ENCODE measurements around the gene PRDM15. TPM values are rescaled to one million over a fixed set of nuclear protein-coding genes. Genes with fewer than 3 reads are reported as not detected.

PRDM15 gene
- total RNA-seq, 1 experiment from 2014 or later: 9.8 TPM

- no peaks in the 10 kb centered on the region for H3K79me2 ChIP-seq (ENCODE audit: insufficient read depth, low read length)
- POLR2A ChIA-PET: no interaction called here
- 0 out of 2 replicates have a peak, but pooled peaks have one; percentile 17 for ATAC-seq
Observed at GRCh38 chr21:41827951-41828883, 50.9 kb downstream of the PRDM15 start.

GRCh38 chr21:41825881-41826280 is 53.3 kb downstream of the PRDM15 start:
- H3K36me3 ChIP-seq (ENCODE audit: control insufficient read depth in 1 of 2, insufficient read depth in 2 of 2, low read length in 2 of 2): peaks cover 0 to 3% of the 10 kb centered on the region in 2 experiments; a peak in 1 of 4 replicates
- POLR2A ChIA-PET: no interaction called here
- no peaks in the 10 kb centered on the region for H3K4me1 ChIP-seq (ENCODE audit: control insufficient read depth in 1 of 2, insufficient read depth in 2 of 2, low read length in 2 of 2)
- H4K20me1 ChIP-seq (ENCODE audit: insufficient read depth): no peaks in the 10 kb centered on the region
- ATAC-seq (no peak), DNase-seq (ENCODE audit: low read depth, low spot score) (no peak)
- CTCF ChIA-PET: no interaction called here
- intact Hi-C loops (cut with micrococcal nuclease): no loop called here
- H3K4me2 ChIP-seq (ENCODE audit: low read length): no peak overlapping the region
- H3K9me3 ChIP-seq (ENCODE audit: control insufficient read depth in 1 of 2, insufficient read depth in 1 of 2, low read depth in 1 of 2, low read length in 2 of 2): no peaks in the 10 kb centered on the region
- no peak overlapping the region for H3K9ac ChIP-seq (ENCODE audit: low read length)
- no peak overlapping the region for H2AFZ ChIP-seq (ENCODE audit: low read depth, low read length, poor library complexity, severe bottlenecking)
- no peak overlapping the region for H3K27ac ChIP-seq (ENCODE audit: low read depth, low read length)
- H3K9me2 ChIP-seq (ENCODE audit: insufficient read depth): no peaks in the 10 kb centered on the region
- RAD21 ChIA-PET (ENCODE audit: low non-redundant PET in 1 of 2, low total read pairs in 2 of 2, uncharacterized antibody in 2 of 2, unreplicated experiment in 2 of 2): no interaction called here
- BruUV-seq (replicated peaks): no TSS peak
- H3K27me3 ChIP-seq (ENCODE audit: insufficient read depth, low read length): no peaks in the 10 kb centered on the region
- H3K79me2 ChIP-seq (ENCODE audit: insufficient read depth, low read length): no peaks in the 10 kb centered on the region
- no peak overlapping the region for H3K4me3 ChIP-seq (replicated peaks in 1 of 2; ENCODE audit: low read depth in 1 of 2, low read length in 2 of 2)
- TF ChIP-seq POLR2A (IDR thresholded peaks at IDR 0.05; ENCODE audit: borderline replicate concordance, extremely low read depth, insufficient read depth, insufficient read length) (no peak), CBX3 (IDR thresholded peaks at IDR 0.05; ENCODE audit: low read depth) (no peak), JUND (IDR thresholded peaks at IDR 0.05) (no peak), REST (IDR thresholded peaks at IDR 0.05; ENCODE audit: low read depth) (no peak), SP1 (IDR thresholded peaks at IDR 0.05; ENCODE audit: low read depth) (no peak), ZNF274 (IDR thresholded peaks at IDR 0.05; ENCODE audit: low read depth, low read length) (no peak), EGR1 (IDR thresholded peaks at IDR 0.05; ENCODE audit: low read depth) (no peak), RAD21 (IDR thresholded peaks at IDR 0.05; ENCODE audit: low read depth) (no peak), EZH2phosphoT487 (IDR thresholded peaks at IDR 0.05; ENCODE audit: borderline replicate concordance) (no peak), POLR2AphosphoS5 (IDR thresholded peaks at IDR 0.05; ENCODE audit: low read depth, low read length) (no peak), CEBPB (IDR thresholded peaks at IDR 0.05; ENCODE audit: low read depth) (no peak), CTCF (IDR thresholded peaks at IDR 0.05 in 2 of 3, conservative IDR thresholded peaks at IDR 0.05 in 1 of 3; ENCODE audit: borderline replicate concordance in 1 of 3, insufficient read depth in 1 of 3, low read depth in 2 of 3, low read length in 2 of 3) (no peak)

More at GRCh38 chr21:41827951-41828883, 50.9 kb downstream of the PRDM15 start:
- CTCF ChIA-PET: no interaction called here
- TF ChIP-seq EZH2 (IDR thresholded peaks at IDR 0.05) (no peak), EZH2phosphoT487 (IDR thresholded peaks at IDR 0.05; ENCODE audit: borderline replicate concordance) (no peak), ELF1 (IDR thresholded peaks at IDR 0.05; ENCODE audit: borderline replicate concordance, low read depth) (no peak), ZFX (IDR thresholded peaks at IDR 0.05) (no peak), ATF3 (IDR thresholded peaks at IDR 0.05) (no peak)
- intact Hi-C loops (cut with micrococcal nuclease): no loop called here
- Histone ChIP-seq H3K27ac (ENCODE audit: low read depth, low read length) (no peak overlapping the region), H3K9ac (ENCODE audit: low read length) (no peak overlapping the region), H3K9me2 (ENCODE audit: insufficient read depth) (no peaks in the 10 kb centered on the region), H3K9me3 (ENCODE audit: control insufficient read depth in 1 of 2, insufficient read depth in 1 of 2, low read depth in 1 of 2, low read length in 2 of 2) (no peaks in the 10 kb centered on the region), H4K20me1 (ENCODE audit: insufficient read depth) (no peaks in the 10 kb centered on the region), H3K4me3 (replicated peaks in 1 of 2; ENCODE audit: low read depth in 1 of 2, low read length in 2 of 2) (no peak overlapping the region), H3K4me1 (ENCODE audit: control insufficient read depth in 1 of 2, insufficient read depth in 2 of 2, low read length in 2 of 2) (no peaks in the 10 kb centered on the region), H3K4me2 (ENCODE audit: low read length) (no peak overlapping the region), H3K27me3 (ENCODE audit: insufficient read depth, low read length) (no peaks in the 10 kb centered on the region), H3K36me3 (ENCODE audit: control insufficient read depth in 1 of 2, insufficient read depth in 2 of 2, low read length in 2 of 2) (peaks cover 0 to 3% of the 10 kb centered on the region in 2 experiments; a peak in 1 of 4 replicates), H2AFZ (ENCODE audit: low read depth, low read length, poor library complexity, severe bottlenecking) (no peak overlapping the region)
- DNase-seq (ENCODE audit: low read depth, low spot score): no peak
- RAD21 ChIA-PET (ENCODE audit: low non-redundant PET in 1 of 2, low total read pairs in 2 of 2, uncharacterized antibody in 2 of 2, unreplicated experiment in 2 of 2): no interaction called here
- no TSS peak for BruUV-seq (replicated peaks)
